ENCODE results near the gene IFT25. TPM values are rescaled to one million over a fixed set of nuclear protein-coding genes. Genes with fewer than 3 reads are reported as not detected.
A peak's percentile ranks its signal among the peaks of the same experiment; 100 is the strongest.

The IFT25 gene
- total and polyA plus RNA-seq, 2 donors (not counting 3 experiments of a cell fraction or from before 2014, with no cell fraction given) = 13.0 to 34.0 TPM

DNA sequence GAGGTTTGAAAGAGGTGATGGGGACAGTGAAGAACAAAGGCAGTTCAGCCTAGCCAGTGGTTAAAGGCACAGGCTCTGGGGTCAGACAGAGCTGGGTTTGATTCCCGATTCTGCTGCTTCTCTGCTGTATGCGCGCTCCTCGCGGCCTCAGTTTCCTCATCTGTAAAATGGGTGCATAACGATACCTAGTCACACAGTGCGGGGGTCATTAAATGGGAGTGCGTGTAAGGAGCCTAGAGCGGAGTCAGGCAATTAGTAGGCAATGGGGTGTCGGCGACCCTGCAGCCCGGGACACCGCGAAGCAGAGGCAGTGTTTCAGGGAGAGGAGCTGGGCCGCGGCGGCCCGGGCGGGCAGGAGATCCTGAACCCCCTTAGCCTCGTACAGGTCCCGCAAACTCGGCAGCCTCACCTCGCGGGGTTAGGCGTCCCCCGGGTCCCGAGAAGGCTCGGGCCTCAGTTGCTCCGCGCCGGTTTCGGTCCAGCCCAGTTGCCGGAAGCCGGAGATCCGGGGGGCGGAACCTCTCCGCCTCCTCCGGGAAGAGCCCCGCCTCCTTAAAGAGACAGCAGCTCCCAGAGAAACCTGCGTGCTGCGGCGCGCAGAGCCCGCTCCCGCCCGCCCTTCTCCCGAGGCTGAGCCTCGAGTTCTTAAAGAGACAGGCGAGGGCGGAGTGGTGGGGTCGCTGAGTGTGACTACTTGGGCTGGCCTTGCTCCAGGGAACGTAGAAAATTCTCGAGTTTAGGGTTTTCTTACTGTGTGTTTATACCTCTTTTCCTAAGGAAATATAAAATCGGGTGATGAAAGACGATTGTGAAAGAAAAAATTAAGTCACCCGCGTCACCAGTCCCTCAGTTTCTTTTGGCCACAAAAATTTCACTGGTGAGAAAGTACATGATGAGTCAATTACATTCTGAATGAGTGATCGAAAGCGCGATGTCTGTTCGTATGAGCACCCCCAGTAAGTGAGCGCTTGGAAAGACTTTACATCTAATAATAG is 55.9 kb downstream of the IFT25 start, which contains the start of gene YIPF1:
Gene YIPF1 (minus strand): TSS at position 494 of the 995 bp plus-strand sequence. CDS start 860 bp downstream, outside the sequence.
- ChIA-PET CTCF (interaction anchor here (0.8 to 2.0 kb wide), 5 partner anchors 11 to 70 kb away, joined by 3 to 16 read pairs (median 5); partner anchors contain the start of gene IFT25), POLR2A (no interaction called here)
- H3K79me2 ChIP-seq (ENCODE audit: control insufficient read depth, insufficient read depth, low read length) = no peaks in the 10 kb centered on the region
- H3K9me3 ChIP-seq (replicated peaks; ENCODE audit: control insufficient read depth, insufficient read depth, low read length) = no peaks in the 10 kb centered on the region
- peak; percentile 88 for DNase-seq (ENCODE audit: low read depth, low spot score)
- peak within 1 kb of the TSS; percentile 36 to 86 (median 67) for H3K4me3 ChIP-seq (replicated peaks in 1 of 3; ENCODE audit: insufficient read depth in 1 of 3, low read depth in 1 of 3, low read length in 3 of 3)
- peak within 1 kb of the TSS; percentile 77 for H3K4me2 ChIP-seq (ENCODE audit: insufficient read depth, low read length)
- peak within 1 kb of the TSS; percentile 79 for H2AFZ ChIP-seq (ENCODE audit: low read depth, low read length)
- TSS peak; percentile 44 for BruUV-seq (replicated peaks)
- no peaks in the 10 kb centered on the region for H3K27me3 ChIP-seq (ENCODE audit: control insufficient read depth in 2 of 2, insufficient read depth in 2 of 2, low read length in 2 of 2)
- peak; percentile 94 for FAIRE-seq
- intact Hi-C loops (cut with micrococcal nuclease) = loop anchor here (1.0 to 2.0 kb wide), 2 partner anchors 51 to 56 kb away; partner anchors contain the start of genes IFT25 and NDC1
- no peaks in the 10 kb centered on the region for H3K36me3 ChIP-seq (ENCODE audit: control insufficient read depth in 2 of 2, extremely low read depth in 1 of 2, insufficient read depth in 2 of 2, low read length in 2 of 2)
- no peaks in the 10 kb centered on the region for H3K9me1 ChIP-seq (replicated peaks; ENCODE audit: control insufficient read depth, extremely low read depth, insufficient read depth, low read length)
- H4K20me1 ChIP-seq (replicated peaks; ENCODE audit: control insufficient read depth, extremely low read depth, insufficient read depth, low read length) = no peaks in the 10 kb centered on the region
- peak within 1 kb of the TSS; percentile 37 for H3K9ac ChIP-seq (replicated peaks; ENCODE audit: extremely low read depth, insufficient read depth, low read length)
- H3K27ac ChIP-seq (ENCODE audit: insufficient read depth, low read depth, low read length) = no peak within 1 kb of the TSS
- dilution Hi-C loops (cut with MboI; ENCODE audit: extremely low pct_ligation_motif_present, low sequenced_read_pairs) = no loop called here
- H3K4me1 ChIP-seq (ENCODE audit: control insufficient read depth, extremely low read depth, insufficient read depth, low read length) = peaks cover 8% of the 10 kb centered on the region
- TF ChIP-seq FOS (IDR thresholded peaks at IDR 0.05; ENCODE audit: borderline replicate concordance, insufficient read depth, low read length) (no peak), EZH2 (IDR thresholded peaks at IDR 0.05; ENCODE audit: borderline replicate concordance, low read depth, low read length, severe bottlenecking) (no peak), POLR2AphosphoS5 (IDR thresholded peaks at IDR 0.05; ENCODE audit: insufficient read depth, low read depth, low read length) (peak; percentile 78), POLR2A (IDR thresholded peaks at IDR 0.05; ENCODE audit: low read depth, low read length) (peak; percentile 78), GATA2 (IDR thresholded peaks at IDR 0.05; ENCODE audit: insufficient read depth, insufficient read length, low read depth, low read length) (no peak)
- TF ChIP-seq, protein P1, sequence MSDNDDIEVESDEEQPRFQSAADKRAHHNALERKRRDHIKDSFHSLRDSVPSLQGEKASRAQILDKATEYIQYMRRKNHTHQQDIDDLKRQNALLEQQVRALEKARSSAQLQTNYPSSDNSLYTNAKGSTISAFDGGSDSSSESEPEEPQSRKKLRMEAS (IDR thresholded peaks at IDR 0.05; ENCODE audit: insufficient read depth, insufficient read length) = no peak

Measured in endothelial cell of umbilical vein (primary cell).